Measurements from ENCODE around the gene KLHL11. TPM values are rescaled to one million over a fixed set of nuclear protein-coding genes. Genes with fewer than 3 reads are reported as not detected.
"Not testable (repeated sequence)": the region's sequence is repeated elsewhere in the genome, so short reads cannot be mapped to it uniquely, and the experiment has no call there.

The KLHL11 gene
- total RNA-seq, 1 donor from 2014 or later = 10.8 TPM

- no peak for DNase-seq (ENCODE audit: low spot score)
Observed at GRCh38 chr17:41891135-41892020, 26.2 kb upstream of the KLHL11 start.

GRCh38 chr17:41888332-41888965 lies 23.2 kb upstream of the KLHL11 start:
- DNase-seq (ENCODE audit: low spot score) = no peak

- DNase-seq (ENCODE audit: low spot score) = no peak
Observed at GRCh38 chr17:41885733-41886132, 20.5 kb upstream of the KLHL11 start.

- DNase-seq (ENCODE audit: low spot score) = no peak
Observed at GRCh38 chr17:41882756-41883155, 17.5 kb upstream of the KLHL11 start.

- no peak for DNase-seq (ENCODE audit: low spot score)
Observed at GRCh38 chr17:41880130-41880529, 14.9 kb upstream of the KLHL11 start.

GRCh38 chr17:41874293-41874670 lies 9.1 kb upstream of the KLHL11 start:
- not testable (repeated sequence) for DNase-seq (ENCODE audit: low spot score)

- no peak for DNase-seq (ENCODE audit: low spot score)
Observed at GRCh38 chr17:41873559-41874292, 8.5 kb upstream of the KLHL11 start.

GRCh38 chr17:41871789-41872188 lies 6.6 kb upstream of the KLHL11 start:
- DNase-seq (ENCODE audit: low spot score) = no peak

GRCh38 chr17:41870627-41871026 lies 5.4 kb upstream of the KLHL11 start:
- DNase-seq (ENCODE audit: low spot score) = no peak

GRCh38 chr17:41870097-41870496 lies 4.9 kb upstream of the KLHL11 start:
- DNase-seq (ENCODE audit: low spot score) = no peak

- DNase-seq (ENCODE audit: low spot score) = no peak
Observed at GRCh38 chr17:41869426-41869825, 4.2 kb upstream of the KLHL11 start.

- DNase-seq (ENCODE audit: low spot score) = no peak
Observed at GRCh38 chr17:41868568-41868967, 3.3 kb upstream of the KLHL11 start.

- DNase-seq (ENCODE audit: low spot score) = no peak
Observed at GRCh38 chr17:41865596-41865893, 322 bp upstream of the KLHL11 start.

- DNase-seq (ENCODE audit: low spot score) = no peak
Observed at GRCh38 chr17:41864498-41864835, 756 bp downstream of the KLHL11 start.

GRCh38 chr17:41863074-41863848 lies 2.0 kb downstream of the KLHL11 start:
- DNase-seq (ENCODE audit: low spot score) = no peak

- no peak for DNase-seq (ENCODE audit: low spot score)
Observed at GRCh38 chr17:41860254-41860931, 4.8 kb downstream of the KLHL11 start.

GRCh38 chr17:41851382-41851781 lies 13.8 kb downstream of the KLHL11 start:
- DNase-seq (ENCODE audit: low spot score) = peak; percentile 8

GRCh38 chr17:41849251-41849990 lies 15.8 kb downstream of the KLHL11 start:
- DNase-seq (ENCODE audit: low spot score) = no peak

GRCh38 chr17:41848788-41849187 lies 16.4 kb downstream of the KLHL11 start:
- no peak for DNase-seq (ENCODE audit: low spot score)

GRCh38 chr17:41844971-41845370 lies 20.3 kb downstream of the KLHL11 start:
- DNase-seq (ENCODE audit: low spot score) = no peak

All from mesenteric fat pad (tissue), 1 donor.